HepG2 (cell line): ENCODE measurements around the gene PPDPF. TPM values are rescaled to one million over a fixed set of nuclear protein-coding genes. Genes with fewer than 3 reads are reported as not detected.

ENCODE experiments used
- ETV5 ChIP-seq: IDR thresholded peaks from 2 replicates; pipeline ENCODE4 v1.6.1; 2018; ENCODE audit warnings: missing biosample characterization, missing genetic modification reagents, inconsistent platforms, borderline replicate concordance
- HES4 ChIP-seq: sonication (generic); formaldehyde crosslinking; IDR thresholded peaks from 2 replicates; pipeline ENCODE4 v1.9.0; 2021; ENCODE audit warnings: mild to moderate bottlenecking, missing genetic modification reagents, borderline replicate concordance
- NKX3-1 ChIP-seq: sonication (generic); formaldehyde crosslinking; IDR thresholded peaks from 2 replicates; pipeline ENCODE4 v1.5.0; 2020; ENCODE audit warnings: missing genetic modification reagents
- PCBP1 ChIP-seq: fragments of 200-400 bp; formaldehyde crosslinking; IDR thresholded peaks from 2 replicates; pipeline ENCODE4 v1.6.1; 2017; ENCODE audit warnings: mild to moderate bottlenecking, low read depth, low read length, borderline replicate concordance
- RERE ChIP-seq: IDR thresholded peaks from 2 replicates; pipeline ENCODE4 v1.6.1; 2016; ENCODE audit warnings: low read depth, missing genetic modification reagents, missing compliant biosample characterization
- ZFP82 ChIP-seq: sonication (generic); formaldehyde crosslinking; IDR thresholded peaks from 2 replicates; pipeline ENCODE4 v1.5.1; 2020; ENCODE audit warnings: mild to moderate bottlenecking, missing genetic modification reagents, borderline replicate concordance
- ZNF432 ChIP-seq: sonication (generic); formaldehyde crosslinking; IDR thresholded peaks from 2 replicates; pipeline ENCODE4 v1.5.0; 2020; ENCODE audit warnings: missing genetic modification reagents, mild to moderate bottlenecking, borderline replicate concordance
- ZNF569 ChIP-seq: sonication (generic); formaldehyde crosslinking; IDR thresholded peaks from 2 replicates; pipeline ENCODE4 v1.5.0; 2020; ENCODE audit warnings: mild to moderate bottlenecking, missing genetic modification reagents, moderate library complexity, borderline replicate concordance
- ZNF737 ChIP-seq: sonication (generic); formaldehyde crosslinking; IDR thresholded peaks from 2 replicates; pipeline ENCODE4 v1.5.0; 2020; ENCODE audit warnings: missing genetic modification reagents, mild to moderate bottlenecking, borderline replicate concordance
- ZUFSP ChIP-seq: sonication (generic); formaldehyde crosslinking; IDR thresholded peaks from 2 replicates; pipeline ENCODE4 v1.9.0; 2021; ENCODE audit warnings: missing genetic modification reagents, mild to moderate bottlenecking, borderline replicate concordance
- polyA plus RNA-seq, 8 experiments: library from polyadenylated mRNA; depleted of rRNA in 3 of 8; stranded (reverse) in 7 of 8; unstranded in 1 of 8; fragments of >200 nt; fragmentation: Illumina TruSeq in 4 of 8; extraction: Trizol in 4 of 8; gene quantifications; 2 replicates each; pipeline versions ENCODE4 v1.2.1 to v1.2.3, GENCODE V29; 2011 to 2016; ENCODE audit warnings: low read depth in 4 of 8, missing spikeins in 1 of 8, mixed read lengths in 1 of 8; ENCODE audit not compliant: insufficient read depth in 1 of 8
- total RNA-seq, 5 experiments: library from RNA; depleted of rRNA; stranded (reverse); fragments of >200 nt; fragmentation: Illumina TruSeq; extraction: Trizol; gene quantifications; 2 replicates each; pipeline ENCODE4 v1.2.3, GENCODE V29; 2016; ENCODE audit warnings: low read depth in 1 of 5
- TF ChIP-seq, protein P1 (sequence below): sonication (generic); formaldehyde crosslinking; IDR thresholded peaks from 2 replicates; pipeline ENCODE4 v1.5.0; 2020; ENCODE audit warnings: mild to moderate bottlenecking, missing genetic modification reagents
- TF ChIP-seq, protein P2 (sequence below): IDR thresholded peaks from 2 replicates; pipeline ENCODE4 v1.6.1; 2016; ENCODE audit warnings: missing genetic modification reagents, missing compliant biosample characterization
- TF ChIP-seq, protein P3 (sequence below): sonication (generic); formaldehyde crosslinking; conservative IDR thresholded peaks from 2 replicates; pipeline ENCODE4 v1.4.0; 2020; ENCODE audit warnings: missing genetic modification reagents

Gene PPDPF
- total and polyA plus RNA-seq, 2 of the 13 experiments (the other 11 are each of a cell fraction or from before 2014, with no cell fraction given) = 1.8 to 7.0 TPM

- TF ChIP-seq, protein P1, sequence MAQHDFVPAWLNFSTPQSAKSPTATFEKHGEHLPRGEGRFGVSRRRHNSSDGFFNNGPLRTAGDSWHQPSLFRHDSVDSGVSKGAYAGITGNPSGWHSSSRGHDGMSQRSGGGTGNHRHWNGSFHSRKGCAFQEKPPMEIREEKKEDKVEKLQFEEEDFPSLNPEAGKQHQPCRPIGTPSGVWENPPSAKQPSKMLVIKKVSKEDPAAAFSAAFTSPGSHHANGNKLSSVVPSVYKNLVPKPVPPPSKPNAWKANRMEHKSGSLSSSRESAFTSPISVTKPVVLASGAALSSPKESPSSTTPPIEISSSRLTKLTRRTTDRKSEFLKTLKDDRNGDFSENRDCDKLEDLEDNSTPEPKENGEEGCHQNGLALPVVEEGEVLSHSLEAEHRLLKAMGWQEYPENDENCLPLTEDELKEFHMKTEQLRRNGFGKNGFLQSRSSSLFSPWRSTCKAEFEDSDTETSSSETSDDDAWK = no peak
- TF ChIP-seq ZNF569 (CRISPR knock-in tag) = no peak
- peak; percentile 76 for TF ChIP-seq PCBP1
- TF ChIP-seq ZNF737 (CRISPR knock-in tag) = no peak
- TF ChIP-seq ZNF432 (CRISPR knock-in tag) = no peak
- no peak for TF ChIP-seq ZUFSP (CRISPR knock-in tag)
- no peak for TF ChIP-seq NKX3-1 (CRISPR knock-in tag)
- TF ChIP-seq, protein P2, sequence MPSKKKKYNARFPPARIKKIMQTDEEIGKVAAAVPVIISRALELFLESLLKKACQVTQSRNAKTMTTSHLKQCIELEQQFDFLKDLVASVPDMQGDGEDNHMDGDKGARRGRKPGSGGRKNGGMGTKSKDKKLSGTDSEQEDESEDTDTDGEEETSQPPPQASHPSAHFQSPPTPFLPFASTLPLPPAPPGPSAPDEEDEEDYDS (CRISPR knock-in tag) = no peak
- no peak for TF ChIP-seq ETV5 (CRISPR knock-in tag)
- no peak; the same call in 1 of the 2 replicates for TF ChIP-seq ZFP82
- TF ChIP-seq, protein P3, sequence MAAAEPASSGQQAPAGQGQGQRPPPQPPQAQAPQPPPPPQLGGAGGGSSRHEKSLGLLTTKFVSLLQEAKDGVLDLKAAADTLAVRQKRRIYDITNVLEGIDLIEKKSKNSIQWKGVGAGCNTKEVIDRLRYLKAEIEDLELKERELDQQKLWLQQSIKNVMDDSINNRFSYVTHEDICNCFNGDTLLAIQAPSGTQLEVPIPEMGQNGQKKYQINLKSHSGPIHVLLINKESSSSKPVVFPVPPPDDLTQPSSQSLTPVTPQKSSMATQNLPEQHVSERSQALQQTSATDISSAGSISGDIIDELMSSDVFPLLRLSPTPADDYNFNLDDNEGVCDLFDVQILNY (CRISPR knock-in tag) = no peak
- no peak for TF ChIP-seq RERE (CRISPR knock-in tag)
- TF ChIP-seq HES4 (CRISPR knock-in tag) = no peak
These were observed 17.9 kb downstream of the PPDPF start (continued) for GRCh38 chr20:63538204-63539091.
